GM12874 (cell line): ENCODE results near the gene THUMPD1.

Experiments used
- CTCF ChIP-seq: IDR thresholded peaks from 2 replicates; pipeline ENCODE4 v1.5.1; 2011; ENCODE audit warnings: low read depth, mild to moderate bottlenecking, control low read depth, low read length, moderate library complexity; ENCODE audit not compliant: insufficient read depth

Gene THUMPD1

GRCh38 chr16:20746461-20746860 is 4.8 kb upstream of the THUMPD1 start:
- TF ChIP-seq CTCF, result no peak

- TF ChIP-seq CTCF, result no peak
These were observed 3.4 kb upstream of the THUMPD1 start for GRCh38 chr16:20744922-20745440.

- TF ChIP-seq CTCF, result no peak
These were observed 2.0 kb upstream of the THUMPD1 start for GRCh38 chr16:20743591-20743990.

- no peak for TF ChIP-seq CTCF
These were observed 607 bp downstream of the THUMPD1 start for GRCh38 chr16:20740901-20741521.

- peak; percentile 29; the same call in 1 of the 2 replicates for TF ChIP-seq CTCF
These were observed 1.4 kb downstream of the THUMPD1 start for GRCh38 chr16:20740007-20740883.

- no peak for TF ChIP-seq CTCF
These were observed 6.1 kb downstream of the THUMPD1 start for GRCh38 chr16:20735490-20735889.

GRCh38 chr16:20734782-20735181 is 6.8 kb downstream of the THUMPD1 start:
- TF ChIP-seq CTCF, result no peak
